Thoracic aorta (tissue), 2 donors: ENCODE data around the gene PIP4P1. TPM values are rescaled to one million over a fixed set of nuclear protein-coding genes. Genes with fewer than 3 reads are reported as not detected.

ENCODE experiments used
- ATAC-seq: fragments of 150-250 bp; one replicate; pipeline ENCODE4 v1.8.0; 2017; ENCODE audit warnings: low read depth; ENCODE audit not compliant: insufficient number of reproducible peaks, low FRiP score
- DNase-seq: peaks from one replicate; pipeline ENCODE4 v3.0.0-alpha.2; 2020; ENCODE audit warnings: low spot score
- H3K27ac ChIP-seq, 2 donors: fragments of 200-600 bp; sonication (generic); 1 replicate in 1 of 2; 2 replicates in 1 of 2; pipeline ENCODE4 v1.5.1; 2016; ENCODE audit warnings: mild to moderate bottlenecking in 2 of 2, moderate library complexity in 2 of 2
- H3K27me3 ChIP-seq: fragments of 200-600 bp; sonication (generic); replicated peaks from 2 replicates; pipeline ENCODE4 v1.6.0; 2016; ENCODE audit warnings: mild to moderate bottlenecking; ENCODE audit not compliant: insufficient read depth
- H3K36me3 ChIP-seq: fragments of 200-600 bp; sonication (generic); one replicate; pipeline ENCODE4 v1.5.1; 2016
- H3K4me1 ChIP-seq, 2 donors: fragments of 200-600 bp; sonication (generic); 1 replicate in 1 of 2; 2 replicates in 1 of 2; pipeline versions ENCODE4 v1.5.1 to v1.6.0; 2016; ENCODE audit warnings: low read depth in 2 of 2, mild to moderate bottlenecking in 1 of 2; ENCODE audit not compliant: control insufficient read depth in 1 of 2
- H3K4me3 ChIP-seq: fragments of 200-600 bp; sonication (generic); 2 replicates; pipeline ENCODE4 v1.5.1; 2016; ENCODE audit warnings: mild to moderate bottlenecking
- H3K9me3 ChIP-seq: fragments of 200-600 bp; sonication (generic); 2 replicates; pipeline ENCODE4 v1.5.1; 2016
- CTCF ChIP-seq: fragments of 200-600 bp; sonication (generic); IDR thresholded peaks from one replicate; pipeline ENCODE4 v1.5.1; 2019; ENCODE audit warnings: antibody characterized with exemption
- total RNA-seq, 2 donors: library from RNA; depleted of rRNA; stranded (reverse); fragments of >200 nt; gene quantifications; one replicate each; pipeline versions ENCODE4 v1.1.0 to v1.2.3, GENCODE V29; 2016

PIP4P1 gene
- total RNA-seq, 2 donors from 2014 or later: 11.6 to 13.8 TPM

DNA sequence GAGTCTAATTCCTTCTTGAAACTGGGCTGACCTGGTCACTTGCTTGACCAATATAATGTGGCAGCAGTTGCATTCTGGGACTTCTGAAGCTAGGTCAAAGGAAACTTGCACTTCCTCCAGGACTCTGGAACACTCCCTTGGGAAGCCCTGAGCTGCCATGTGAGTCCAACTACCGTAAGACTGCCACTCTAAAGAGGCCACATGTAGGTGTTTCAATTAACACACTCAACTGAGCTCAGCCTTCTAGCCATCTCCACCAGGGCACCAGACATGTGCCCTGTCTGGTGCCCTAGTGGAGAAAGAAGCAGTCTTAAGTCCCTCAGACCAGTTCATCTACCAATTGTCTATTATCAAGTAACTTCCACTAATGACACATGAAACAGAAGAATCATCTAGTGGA is 41.8 kb downstream of the PIP4P1 start:
- Histone ChIP-seq H3K36me3 (no peaks in the 10 kb centered on the region), H3K4me3 (no peak overlapping the region), H3K4me1 (peaks cover 0 to 3% of the 10 kb centered on the region in 2 donors), H3K27me3 (no peaks in the 10 kb centered on the region), H3K9me3 (no peaks in the 10 kb centered on the region), H3K27ac (no peak overlapping the region)
- no peak for ATAC-seq
- no peak for TF ChIP-seq CTCF
- DNase-seq: no peak

DNA sequence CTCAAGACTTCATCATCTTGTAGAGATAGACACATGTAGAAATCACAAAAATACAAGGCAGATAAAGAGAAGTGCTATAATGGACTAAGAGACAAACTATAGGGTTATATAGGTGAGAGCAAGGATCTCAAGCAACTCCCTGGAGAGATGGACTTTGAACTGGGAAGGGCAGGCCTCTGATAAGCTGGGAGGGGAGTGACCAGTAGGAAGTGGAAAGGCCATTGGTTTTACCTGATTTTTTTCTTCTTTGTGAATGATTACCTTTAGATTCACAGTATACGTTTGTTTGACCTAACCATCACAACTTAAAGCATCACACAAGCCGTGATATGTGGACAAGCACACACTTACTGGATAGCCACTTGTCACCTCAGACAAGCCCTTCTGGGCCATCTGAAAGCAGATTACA is 42.7 kb downstream of the PIP4P1 start:
- TF ChIP-seq CTCF: no peak
- peaks cover 0 to 3% of the 10 kb centered on the region in 2 donors for H3K4me1 ChIP-seq
- H3K4me3 ChIP-seq: no peak overlapping the region
- H3K27me3 ChIP-seq: no peaks in the 10 kb centered on the region
- no peak for ATAC-seq
- H3K9me3 ChIP-seq: no peaks in the 10 kb centered on the region
- no peak overlapping the region for H3K27ac ChIP-seq
- DNase-seq: no peak
- H3K36me3 ChIP-seq: no peaks in the 10 kb centered on the region

GRCh38 chr14:20417250-20418186 is 43.7 kb downstream of the PIP4P1 start:
- ATAC-seq (no peak), DNase-seq (no peak)
- Histone ChIP-seq H3K4me3 (no peak overlapping the region), H3K27me3 (no peaks in the 10 kb centered on the region), H3K4me1 (peaks cover 0 to 3% of the 10 kb centered on the region in 2 donors), H3K9me3 (no peaks in the 10 kb centered on the region), H3K36me3 (no peaks in the 10 kb centered on the region), H3K27ac (no peak overlapping the region)
- no peak for TF ChIP-seq CTCF

- H3K27ac ChIP-seq: peak overlapping the region in 1 of 2 donors; percentile 22
- no peak for ATAC-seq
Observed at GRCh38 chr14:20416223-20416622, 45.0 kb downstream of the PIP4P1 start.

More at GRCh38 chr14:20416223-20416622, 45.0 kb downstream of the PIP4P1 start:
- Histone ChIP-seq H3K36me3 (no peaks in the 10 kb centered on the region), H3K27me3 (no peaks in the 10 kb centered on the region), H3K4me3 (no peak overlapping the region), H3K9me3 (no peaks in the 10 kb centered on the region), H3K4me1 (peaks cover 11 to 12% of the 10 kb centered on the region in 2 donors)
- TF ChIP-seq CTCF: no peak
- DNase-seq: no peak
